ENCODE data around the gene GFRA1. TPM values are rescaled to one million over a fixed set of nuclear protein-coding genes. Genes with fewer than 3 reads are reported as not detected.

Gene GFRA1
- total RNA-seq, 1 experiment from 2014 or later = 0.30 TPM

- H3K4me1 ChIP-seq (ENCODE audit: control insufficient read depth in 1 of 2, insufficient read depth in 2 of 2, low read length in 2 of 2) = no peaks in the 10 kb centered on the region
- H3K36me3 ChIP-seq (ENCODE audit: control insufficient read depth in 1 of 2, insufficient read depth in 2 of 2, low read length in 2 of 2) = no peaks in the 10 kb centered on the region
- no peak overlapping the region for H3K27ac ChIP-seq (ENCODE audit: low read depth, low read length)
- ChIA-PET RAD21 (ENCODE audit: low non-redundant PET in 1 of 2, low total read pairs in 2 of 2, uncharacterized antibody in 2 of 2, unreplicated experiment in 2 of 2) (no interaction called here), CTCF (no interaction called here), POLR2A (no interaction called here)
- no peaks in the 10 kb centered on the region for H4K20me1 ChIP-seq (ENCODE audit: insufficient read depth)
- no TSS peak for BruUV-seq (replicated peaks)
- peaks cover 90% of the 10 kb centered on the region for H3K27me3 ChIP-seq (ENCODE audit: insufficient read depth, low read length)
- H3K9me3 ChIP-seq (ENCODE audit: control insufficient read depth in 1 of 2, insufficient read depth in 1 of 2, low read depth in 1 of 2, low read length in 2 of 2) = no peaks in the 10 kb centered on the region
- no peak overlapping the region for H3K4me3 ChIP-seq (replicated peaks in 1 of 2; ENCODE audit: low read depth in 1 of 2, low read length in 2 of 2)
- H3K4me2 ChIP-seq (ENCODE audit: low read length) = no peak overlapping the region
- ATAC-seq (no peak), DNase-seq (ENCODE audit: low read depth, low spot score) (no peak)
- H2AFZ ChIP-seq (ENCODE audit: low read depth, low read length, poor library complexity, severe bottlenecking) = no peak overlapping the region
- intact Hi-C loops (cut with micrococcal nuclease) = no loop called here
- H3K79me2 ChIP-seq (ENCODE audit: insufficient read depth, low read length) = no peaks in the 10 kb centered on the region
- H3K9me2 ChIP-seq (ENCODE audit: insufficient read depth) = no peaks in the 10 kb centered on the region
- TF ChIP-seq YY1 (IDR thresholded peaks at IDR 0.05; ENCODE audit: extremely low read depth, insufficient replicate concordance, low read depth, low read length) = no peak
- TF ChIP-seq ZBTB33 (IDR thresholded peaks at IDR 0.05; ENCODE audit: extremely low read depth, insufficient replicate concordance, low read length) = no peak
- TF ChIP-seq SRF (IDR thresholded peaks at IDR 0.05; ENCODE audit: low read depth) = no peak
- no peak for TF ChIP-seq POLR2A (IDR thresholded peaks at IDR 0.05; ENCODE audit: borderline replicate concordance, extremely low read depth, insufficient read depth, insufficient read length)
- no peak for TF ChIP-seq ATF3 (IDR thresholded peaks at IDR 0.05)
- H3K9ac ChIP-seq (ENCODE audit: low read length) = no peak overlapping the region
These were observed 184.0 kb downstream of the GFRA1 start for GRCh38 chr10:116088985-116089384.

GRCh38 chr10:116085323-116085722 is 187.7 kb downstream of the GFRA1 start:
- no peak overlapping the region for H3K4me2 ChIP-seq (ENCODE audit: low read length)
- H4K20me1 ChIP-seq (ENCODE audit: insufficient read depth) = no peaks in the 10 kb centered on the region
- H3K4me3 ChIP-seq (replicated peaks in 1 of 2; ENCODE audit: low read depth in 1 of 2, low read length in 2 of 2) = no peak overlapping the region
- DNase-seq (ENCODE audit: low read depth, low spot score) (no peak), ATAC-seq (no peak)
- ChIA-PET RAD21 (ENCODE audit: low non-redundant PET in 1 of 2, low total read pairs in 2 of 2, uncharacterized antibody in 2 of 2, unreplicated experiment in 2 of 2) (no interaction called here), POLR2A (no interaction called here), CTCF (no interaction called here)
- no peaks in the 10 kb centered on the region for H3K79me2 ChIP-seq (ENCODE audit: insufficient read depth, low read length)
- H3K9me3 ChIP-seq (ENCODE audit: control insufficient read depth in 1 of 2, insufficient read depth in 1 of 2, low read depth in 1 of 2, low read length in 2 of 2) = no peaks in the 10 kb centered on the region
- peaks cover 78% of the 10 kb centered on the region for H3K27me3 ChIP-seq (ENCODE audit: insufficient read depth, low read length)
- peaks cover 0 to 5% of the 10 kb centered on the region in 2 experiments; a peak in 2 of 4 replicates for H3K4me1 ChIP-seq (ENCODE audit: control insufficient read depth in 1 of 2, insufficient read depth in 2 of 2, low read length in 2 of 2)
- no TSS peak for BruUV-seq (replicated peaks)
- no peaks in the 10 kb centered on the region for H3K9me2 ChIP-seq (ENCODE audit: insufficient read depth)
- H3K36me3 ChIP-seq (ENCODE audit: control insufficient read depth in 1 of 2, insufficient read depth in 2 of 2, low read length in 2 of 2) = no peaks in the 10 kb centered on the region
- no peak overlapping the region for H2AFZ ChIP-seq (ENCODE audit: low read depth, low read length, poor library complexity, severe bottlenecking)
- no peak overlapping the region for H3K27ac ChIP-seq (ENCODE audit: low read depth, low read length)
- H3K9ac ChIP-seq (ENCODE audit: low read length) = no peak overlapping the region
- intact Hi-C loops (cut with micrococcal nuclease) = no loop called here
- TF ChIP-seq EZH2 (IDR thresholded peaks at IDR 0.05) (no peak), MAX (IDR thresholded peaks at IDR 0.05) (no peak), CBX3 (IDR thresholded peaks at IDR 0.05; ENCODE audit: low read depth) (no peak), EZH2phosphoT487 (IDR thresholded peaks at IDR 0.05; ENCODE audit: borderline replicate concordance) (no peak), SIN3A (IDR thresholded peaks at IDR 0.05; ENCODE audit: low read depth) (no peak), TCF7L2 (IDR thresholded peaks at IDR 0.05; ENCODE audit: borderline replicate concordance, extremely low read depth, insufficient read depth, insufficient read length) (no peak), POLR2A (IDR thresholded peaks at IDR 0.05; ENCODE audit: borderline replicate concordance, extremely low read depth, insufficient read depth, insufficient read length) (no peak), REST (IDR thresholded peaks at IDR 0.05; ENCODE audit: low read depth) (no peak), SRF (IDR thresholded peaks at IDR 0.05; ENCODE audit: low read depth) (no peak), ZFX (IDR thresholded peaks at IDR 0.05) (no peak)
